WTC11 (cell line): ENCODE measurements around the gene CACNB1. TPM values are rescaled to one million over a fixed set of nuclear protein-coding genes. Genes with fewer than 3 reads are reported as not detected.

Source experiments
- ATAC-seq: fragments of 200-7000 bp; cut with Tn5 transposase; 2 replicates; pipeline ENCODE4 v1.10.0; 2021; ENCODE audit warnings: mild to moderate bottlenecking, moderate library complexity
- CTCF ChIA-PET: fragments of 300-600 bp; sonication (Branson Sonifier 250); formaldehyde crosslinking; loops from one replicate; lab custom pipeline; 2021; ENCODE audit warnings: antibody characterized with exemption; lab: Charles Lee
- POLR2A ChIA-PET: fragments of 350-600 bp; sonication (Branson Sonifier 250); formaldehyde crosslinking; loops from one replicate; lab custom pipeline; 2021; ENCODE audit warnings: antibody characterized with exemption; lab: Charles Lee
- DNase-seq: peaks from one replicate; pipeline ENCODE4 v3.0.0; 2021; ENCODE audit warnings: low spot score
- H3K27ac Mint-ChIP-seq: 2 replicates; pipeline ENCODE4 v1.8.0; 2021; ENCODE audit warnings: mixed read lengths
- H3K27me3 Mint-ChIP-seq: 2 replicates; pipeline ENCODE4 v1.8.0; 2021; ENCODE audit warnings: low read depth, mild to moderate bottlenecking, moderate library complexity, mixed read lengths
- H3K36me3 Mint-ChIP-seq: 2 replicates; pipeline ENCODE4 v1.8.0; 2021; ENCODE audit warnings: mixed read lengths
- H3K4me1 Mint-ChIP-seq: 2 replicates; pipeline ENCODE4 v1.8.0; 2022; ENCODE audit warnings: mixed read lengths
- H3K4me3 Mint-ChIP-seq: 2 replicates; pipeline ENCODE4 v1.8.0; 2021; ENCODE audit warnings: mild to moderate bottlenecking, moderate library complexity, mixed read lengths
- H3K9me3 Mint-ChIP-seq: 2 replicates; pipeline ENCODE4 v1.8.0; 2021; ENCODE audit warnings: mixed read lengths
- AFF4 ChIP-seq: sonication (generic); formaldehyde crosslinking; IDR thresholded peaks from 2 replicates; pipeline ENCODE4 v1.8.1; 2023; ENCODE audit warnings: mild to moderate bottlenecking, missing genetic modification reagents, borderline replicate concordance
- ARID4B ChIP-seq: sonication (generic); formaldehyde crosslinking; IDR thresholded peaks from 2 replicates; pipeline ENCODE4 v1.8.0; 2023; ENCODE audit warnings: missing genetic modification reagents, mild to moderate bottlenecking, borderline replicate concordance
- CDX4 ChIP-seq: fragments of 250-450 bp; sonication (Bioruptor Pico); IDR thresholded peaks from 2 replicates; pipeline ENCODE4 v1.9.0; 2021; ENCODE audit warnings: moderate library complexity, mild to moderate bottlenecking, inconsistent platforms, borderline replicate concordance
- CTCF ChIP-seq: fragments of 200-600 bp; IDR thresholded peaks from 2 replicates; pipeline ENCODE4 v1.8.0; 2022; ENCODE audit warnings: antibody characterized with exemption
- ELF4 ChIP-seq: sonication (generic); formaldehyde crosslinking; IDR thresholded peaks from 2 replicates; pipeline ENCODE4 v1.8.1; 2022; ENCODE audit warnings: low read depth, mild to moderate bottlenecking, moderate library complexity, missing genetic modification reagents
- JUN ChIP-seq: sonication (generic); formaldehyde crosslinking; IDR thresholded peaks from 2 replicates; pipeline ENCODE4 v1.8.0; 2023; ENCODE audit warnings: mild to moderate bottlenecking, missing genetic modification reagents
- RORB ChIP-seq: fragments of 250-450 bp; sonication (Bioruptor Pico); IDR thresholded peaks from 2 replicates; pipeline ENCODE4 v1.9.0; 2021; ENCODE audit warnings: mild to moderate bottlenecking
- SMAD4 ChIP-seq: sonication (generic); formaldehyde crosslinking; IDR thresholded peaks from 2 replicates; pipeline ENCODE4 v1.8.0; 2022; ENCODE audit warnings: mild to moderate bottlenecking, missing genetic modification reagents
- STAT6 ChIP-seq: sonication (generic); formaldehyde crosslinking; conservative IDR thresholded peaks from 2 replicates; pipeline ENCODE4 v1.8.1; 2023; ENCODE audit warnings: mild to moderate bottlenecking, low read depth, missing genetic modification reagents, moderate library complexity
- TEAD4 ChIP-seq: sonication (generic); formaldehyde crosslinking; IDR thresholded peaks from 2 replicates; pipeline ENCODE4 v1.8.0; 2022; ENCODE audit warnings: mild to moderate bottlenecking, missing genetic modification reagents
- USF1 ChIP-seq: sonication (generic); formaldehyde crosslinking; IDR thresholded peaks from 2 replicates; pipeline ENCODE4 v1.8.0; 2022; ENCODE audit warnings: mild to moderate bottlenecking, missing genetic modification reagents
- ZBTB21 ChIP-seq: sonication (generic); formaldehyde crosslinking; IDR thresholded peaks from 2 replicates; pipeline ENCODE4 v1.8.1; 2023; ENCODE audit warnings: mild to moderate bottlenecking, missing genetic modification reagents, borderline replicate concordance
- ZNF423 ChIP-seq: fragments of 250-450 bp; sonication (Bioruptor Pico); IDR thresholded peaks from 2 replicates; pipeline ENCODE4 v2.1.2; 2022; ENCODE audit warnings: mild to moderate bottlenecking, moderate library complexity
- ZSCAN18 ChIP-seq: fragments of 250-450 bp; sonication (Bioruptor Pico); IDR thresholded peaks from 2 replicates; pipeline ENCODE4 v2.1.2; 2022; ENCODE audit warnings: mild to moderate bottlenecking, moderate library complexity
- total RNA-seq: library from RNA; stranded (reverse); gene quantifications from 3 replicates; pipeline ENCODE4 v1.2.3, GENCODE V29; 2021

The CACNB1 gene
- total RNA-seq, 1 experiment from 2014 or later, result 17.0 TPM

GRCh38 chr17:39223907-39224777, 26.7 kb upstream of the CACNB1 start:
- Mint-ChIP-seq H3K27ac (no peak overlapping the region), H3K4me1 (peaks cover 12% of the 10 kb centered on the region), H3K36me3 (no peaks in the 10 kb centered on the region), H3K27me3 (peaks cover 54% of the 10 kb centered on the region), H3K4me3 (peak overlapping the region; percentile 80), H3K9me3 (no peaks in the 10 kb centered on the region)
- ChIA-PET CTCF (interaction anchor here (1.0 to 3.4 kb wide), 6 partner anchors 8 to 20 kb away, joined by 4 to 40 read pairs (median 8); no protein-coding TSS in a partner anchor), POLR2A (interaction anchor here (1.6 kb wide), 1 partner anchor 11 kb away, joined by 6 read pairs; no protein-coding TSS in a partner anchor)
- TF ChIP-seq ZNF423, result peak; percentile 35; the same call in 1 of the 2 replicates
- no peak for TF ChIP-seq CDX4 (CRISPR knock-in tag)
- DNase-seq (no peak), ATAC-seq (no peak)

- Mint-ChIP-seq H3K36me3 (no peaks in the 10 kb centered on the region), H3K9me3 (no peaks in the 10 kb centered on the region), H3K27me3 (peaks cover 64% of the 10 kb centered on the region), H3K4me1 (peaks cover 18% of the 10 kb centered on the region), H3K4me3 (peak overlapping the region; percentile 80), H3K27ac (no peak overlapping the region)
- DNase-seq, result no peak
- ATAC-seq, result no peak
- CTCF ChIA-PET, result interaction anchor here (0.8 to 3.4 kb wide), 9 partner anchors 9 to 48 kb away, joined by 3 to 40 read pairs (median 5); no protein-coding TSS in a partner anchor
- POLR2A ChIA-PET, result interaction anchor here (1.6 kb wide), 1 partner anchor 12 kb away, joined by 6 read pairs; no protein-coding TSS in a partner anchor
- TF ChIP-seq SMAD4 (CRISPR knock-in tag) (no peak), ARID4B (CRISPR knock-in tag) (no peak), USF1 (CRISPR knock-in tag) (no peak), ZSCAN18 (no peak), JUN (CRISPR knock-in tag) (no peak), ZBTB21 (no peak), CTCF (no peak), STAT6 (no peak), AFF4 (CRISPR knock-in tag) (no peak), TEAD4 (CRISPR knock-in tag) (no peak), ELF4 (no peak), RORB (CRISPR knock-in tag) (no peak)
Observed at GRCh38 chr17:39222866-39223834, 25.7 kb upstream of the CACNB1 start.
